NAMALWA (cell line): ENCODE results near the gene LGI2.

Experiments
- DNase-seq: peaks from one replicate; pipeline ENCODE4 v3.0.0-alpha.2; 2015; ENCODE audit warnings: low spot score

LGI2 gene

DNA sequence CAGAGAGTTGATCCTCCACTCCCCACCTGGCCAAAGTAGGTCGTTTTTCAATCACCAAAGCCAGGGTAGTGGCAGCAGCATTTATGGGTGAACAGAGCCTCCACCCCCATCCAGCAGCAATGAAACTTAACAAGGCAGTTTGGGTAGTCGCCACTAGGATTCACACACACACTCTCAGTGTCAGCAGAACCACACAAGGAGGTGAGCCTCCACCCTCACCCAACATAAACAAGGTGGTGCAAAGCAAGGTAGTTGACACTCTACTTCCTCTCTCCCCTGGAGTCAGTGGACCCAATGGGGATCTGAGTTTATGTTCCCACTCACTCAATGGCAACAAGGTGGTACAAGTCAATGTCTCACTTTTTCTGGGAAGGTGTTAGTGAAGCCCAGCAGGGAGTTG is 67.5 kb downstream of the LGI2 start:
- no peak for DNase-seq

DNA sequence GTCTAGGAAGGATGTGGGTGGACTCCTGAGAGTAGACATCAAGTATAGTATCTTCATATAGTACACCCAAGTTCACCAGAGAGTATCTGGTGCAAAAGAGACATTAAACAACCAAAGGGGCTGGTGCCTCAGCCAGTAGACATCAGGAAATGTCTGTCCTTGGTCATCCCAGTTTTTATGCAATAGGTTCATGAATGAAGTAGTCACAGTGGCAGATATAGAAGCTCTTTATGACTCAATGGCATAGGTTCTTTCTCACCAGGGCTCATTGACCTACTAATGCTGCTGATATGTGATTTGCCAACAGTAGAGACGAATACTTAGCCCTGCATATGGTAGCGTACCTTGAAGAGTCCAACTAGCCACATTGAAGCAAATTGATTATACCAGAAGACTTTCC is 72.9 kb downstream of the LGI2 start:
- no peak for DNase-seq

DNA sequence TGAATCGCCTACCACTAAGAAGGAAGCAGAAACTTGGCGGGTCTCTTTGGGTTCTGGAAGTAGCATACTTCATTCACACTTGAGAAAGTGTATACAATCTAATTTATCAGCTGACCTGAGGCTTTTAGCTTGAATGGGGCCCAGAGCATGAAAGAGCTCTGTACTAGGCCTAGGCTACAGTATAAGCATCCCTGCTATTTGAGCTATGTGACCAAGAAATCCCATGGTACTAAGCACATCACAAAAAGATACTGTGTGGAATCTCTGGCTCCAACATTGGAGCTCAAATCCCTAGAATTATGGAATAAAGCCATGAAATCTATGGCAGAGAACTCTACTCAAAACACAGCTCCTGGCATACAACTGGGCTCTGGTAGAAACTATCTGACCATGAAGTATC is 74.0 kb downstream of the LGI2 start:
- DNase-seq = no peak

DNA sequence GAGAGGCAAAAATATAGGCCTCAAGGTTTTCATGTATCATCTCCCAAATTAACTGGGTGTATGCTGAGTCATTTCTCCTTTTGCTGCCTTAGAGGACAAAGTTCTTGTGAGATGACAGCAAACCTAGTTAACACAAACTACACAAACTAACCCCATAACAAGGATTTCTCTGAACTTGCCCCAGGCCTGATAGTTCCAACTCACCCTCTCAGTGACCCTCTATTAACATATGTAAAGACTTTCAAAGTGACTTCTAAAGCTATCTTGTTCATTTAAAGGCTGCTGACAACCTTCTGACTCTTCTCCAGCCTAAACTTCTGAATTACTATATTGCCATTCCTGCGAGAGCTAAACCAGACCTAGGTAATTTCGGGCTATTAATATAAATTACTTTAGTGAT is 74.7 kb downstream of the LGI2 start:
- DNase-seq = no peak

DNA sequence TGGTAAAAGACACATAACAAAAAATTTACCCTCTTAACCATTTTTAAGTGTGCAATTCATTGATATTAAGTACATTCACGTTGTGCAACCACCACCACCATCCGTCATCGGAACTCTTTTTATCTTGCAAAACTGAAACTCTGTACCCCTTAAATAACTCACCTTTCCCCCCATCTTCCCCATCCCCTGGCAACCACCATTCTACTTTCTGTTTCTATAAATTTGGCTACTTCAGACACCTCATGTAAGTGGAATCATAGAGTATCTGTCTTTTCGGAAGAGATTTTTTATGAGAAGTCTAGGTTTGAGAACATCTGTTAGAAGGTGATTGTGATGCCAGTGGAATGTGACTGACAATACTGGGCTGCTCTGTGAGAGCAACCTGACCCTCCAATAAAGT is 78.1 kb downstream of the LGI2 start:
- DNase-seq = no peak

DNA sequence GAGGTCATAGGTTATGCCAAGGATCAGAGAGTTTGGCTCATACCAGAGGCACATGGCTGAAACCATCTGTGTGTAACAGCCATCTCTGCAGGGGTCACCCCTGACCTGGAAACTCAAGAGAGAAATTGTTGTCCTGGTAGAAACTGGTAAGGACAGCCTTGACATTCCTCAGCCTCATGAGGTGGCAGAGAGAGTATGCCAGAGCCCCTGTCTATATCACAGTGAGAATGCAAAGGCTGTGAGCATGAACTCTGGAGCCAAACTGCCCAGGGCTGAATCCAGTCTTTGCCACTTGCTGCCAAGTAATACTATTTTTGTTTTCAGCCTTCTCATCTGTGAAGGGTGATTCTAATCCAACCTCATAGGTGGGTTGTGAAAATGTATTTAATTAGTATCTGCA is 80.8 kb downstream of the LGI2 start:
- DNase-seq = no peak
